ENCODE data around the gene SF1.

The SF1 gene

DNA sequence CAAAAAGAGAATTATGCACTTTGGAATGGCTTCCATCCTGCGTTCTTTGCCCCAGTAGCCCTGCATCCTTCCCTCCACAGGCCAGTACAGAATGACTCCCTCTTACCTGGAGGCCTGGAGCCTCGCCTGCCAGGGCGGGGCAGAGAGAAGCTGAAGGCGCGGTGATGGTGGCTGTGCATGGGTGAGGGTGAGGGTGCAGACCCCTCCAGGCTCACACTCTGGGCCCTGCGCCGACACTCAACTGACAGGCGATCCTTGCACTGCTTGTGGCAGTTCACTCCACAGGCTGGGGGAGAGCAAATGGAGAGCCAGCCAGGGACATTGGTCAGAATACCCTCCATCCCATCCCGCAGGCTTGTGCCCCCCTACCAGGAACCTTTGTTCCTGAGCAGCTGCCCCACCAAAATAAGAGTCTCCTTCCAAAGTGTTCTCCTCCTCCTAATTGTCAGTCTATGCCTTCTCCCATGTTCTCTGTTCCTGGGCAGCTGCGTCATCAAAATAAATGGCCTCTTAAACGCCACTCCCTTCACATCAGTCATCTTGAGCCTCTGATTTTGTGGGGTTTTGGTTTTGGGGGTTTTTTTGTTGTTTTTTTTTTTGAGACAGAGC, 49.5 kb downstream of the SF1 start:
- no peak overlapping the region for H3K27ac ChIP-seq
- no peak for DNase-seq
- no peaks in the 10 kb centered on the region for H3K27me3 ChIP-seq (ENCODE audit: insufficient read depth, low read depth, severe bottlenecking)
- no peaks in the 10 kb centered on the region for H3K36me3 ChIP-seq
- TF ChIP-seq, protein P1, sequence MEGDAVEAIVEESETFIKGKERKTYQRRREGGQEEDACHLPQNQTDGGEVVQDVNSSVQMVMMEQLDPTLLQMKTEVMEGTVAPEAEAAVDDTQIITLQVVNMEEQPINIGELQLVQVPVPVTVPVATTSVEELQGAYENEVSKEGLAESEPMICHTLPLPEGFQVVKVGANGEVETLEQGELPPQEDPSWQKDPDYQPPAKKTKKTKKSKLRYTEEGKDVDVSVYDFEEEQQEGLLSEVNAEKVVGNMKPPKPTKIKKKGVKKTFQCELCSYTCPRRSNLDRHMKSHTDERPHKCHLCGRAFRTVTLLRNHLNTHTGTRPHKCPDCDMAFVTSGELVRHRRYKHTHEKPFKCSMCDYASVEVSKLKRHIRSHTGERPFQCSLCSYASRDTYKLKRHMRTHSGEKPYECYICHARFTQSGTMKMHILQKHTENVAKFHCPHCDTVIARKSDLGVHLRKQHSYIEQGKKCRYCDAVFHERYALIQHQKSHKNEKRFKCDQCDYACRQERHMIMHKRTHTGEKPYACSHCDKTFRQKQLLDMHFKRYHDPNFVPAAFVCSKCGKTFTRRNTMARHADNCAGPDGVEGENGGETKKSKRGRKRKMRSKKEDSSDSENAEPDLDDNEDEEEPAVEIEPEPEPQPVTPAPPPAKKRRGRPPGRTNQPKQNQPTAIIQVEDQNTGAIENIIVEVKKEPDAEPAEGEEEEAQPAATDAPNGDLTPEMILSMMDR (IDR thresholded peaks at IDR 0.05; ENCODE audit: low read depth, low read length), result no peak
- no peak overlapping the region for H3K4me3 ChIP-seq (ENCODE audit: low read depth, low read length)
- H3K9me3 ChIP-seq (ENCODE audit: severe bottlenecking), result no peaks in the 10 kb centered on the region

DNA sequence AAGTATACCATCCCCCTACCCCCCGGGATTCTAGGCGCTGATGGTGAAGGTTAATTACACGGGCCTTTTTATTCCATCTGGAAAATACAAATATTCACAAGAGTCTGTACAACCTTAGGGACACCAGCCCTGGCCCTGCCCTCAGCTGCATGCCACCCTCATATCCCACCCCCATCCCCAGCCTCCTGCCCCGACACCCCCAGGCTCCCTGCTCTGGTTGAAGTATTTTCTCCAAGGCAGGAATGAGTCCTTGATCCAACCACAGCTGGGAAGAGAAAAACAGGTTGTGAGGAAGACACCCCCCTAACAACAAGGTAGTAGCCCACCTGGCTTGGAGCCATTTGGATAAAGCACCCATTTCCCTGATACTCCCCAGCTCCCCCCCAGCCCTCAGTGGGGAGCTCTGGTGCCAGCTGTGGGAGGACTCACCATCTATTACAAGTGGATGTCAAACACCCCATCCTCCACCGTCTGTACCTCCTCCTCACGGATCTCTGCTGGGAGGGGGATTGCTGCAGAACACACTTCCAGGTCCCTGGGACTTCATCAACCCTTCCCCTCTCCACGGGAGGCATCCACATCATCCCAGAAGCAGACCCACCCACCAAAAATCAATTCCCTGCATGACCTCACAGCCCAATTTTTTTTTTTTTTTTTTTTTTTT, 51.3 kb downstream of the SF1 start:
- no peak overlapping the region for H3K27ac ChIP-seq
- H3K36me3 ChIP-seq, result no peaks in the 10 kb centered on the region
- H3K9me3 ChIP-seq (ENCODE audit: severe bottlenecking), result no peaks in the 10 kb centered on the region
- H3K4me3 ChIP-seq (ENCODE audit: low read depth, low read length), result no peak overlapping the region
- TF ChIP-seq, protein P1 (IDR thresholded peaks at IDR 0.05; ENCODE audit: low read depth, low read length), result no peak
- H3K27me3 ChIP-seq (ENCODE audit: insufficient read depth, low read depth, severe bottlenecking), result peaks cover 5% of the 10 kb centered on the region
- DNase-seq, result no peak

DNA sequence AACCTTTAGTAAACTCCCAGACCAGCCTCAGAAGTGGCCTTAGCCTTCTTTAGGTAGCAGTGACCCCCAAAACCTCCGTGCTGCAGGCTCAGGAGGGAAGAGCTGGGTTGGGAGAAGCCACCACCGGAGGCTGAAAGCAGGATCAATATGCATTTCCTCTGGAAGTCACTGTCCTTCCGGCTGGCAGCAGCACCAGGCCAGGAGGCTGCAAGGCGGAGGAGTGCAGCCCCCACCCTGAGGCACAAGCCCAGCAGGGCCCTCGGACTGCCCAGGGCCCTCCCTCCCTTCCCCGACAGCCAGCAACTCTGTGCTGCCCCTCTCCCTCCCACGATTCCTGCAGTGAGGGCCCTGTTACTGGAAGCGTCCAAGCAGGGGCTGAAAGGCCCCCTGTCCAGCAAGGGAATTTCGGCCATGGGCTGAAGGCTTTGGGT, 52.1 kb downstream of the SF1 start:
- H3K9me3 ChIP-seq (ENCODE audit: severe bottlenecking), result no peaks in the 10 kb centered on the region
- TF ChIP-seq, protein P1 (IDR thresholded peaks at IDR 0.05; ENCODE audit: low read depth, low read length), result no peak
- no peaks in the 10 kb centered on the region for H3K36me3 ChIP-seq
- H3K27me3 ChIP-seq (ENCODE audit: insufficient read depth, low read depth, severe bottlenecking), result peaks cover 12% of the 10 kb centered on the region
- H3K4me3 ChIP-seq (ENCODE audit: low read depth, low read length), result no peak overlapping the region
- no peak overlapping the region for H3K27ac ChIP-seq
- no peak for DNase-seq

DNA sequence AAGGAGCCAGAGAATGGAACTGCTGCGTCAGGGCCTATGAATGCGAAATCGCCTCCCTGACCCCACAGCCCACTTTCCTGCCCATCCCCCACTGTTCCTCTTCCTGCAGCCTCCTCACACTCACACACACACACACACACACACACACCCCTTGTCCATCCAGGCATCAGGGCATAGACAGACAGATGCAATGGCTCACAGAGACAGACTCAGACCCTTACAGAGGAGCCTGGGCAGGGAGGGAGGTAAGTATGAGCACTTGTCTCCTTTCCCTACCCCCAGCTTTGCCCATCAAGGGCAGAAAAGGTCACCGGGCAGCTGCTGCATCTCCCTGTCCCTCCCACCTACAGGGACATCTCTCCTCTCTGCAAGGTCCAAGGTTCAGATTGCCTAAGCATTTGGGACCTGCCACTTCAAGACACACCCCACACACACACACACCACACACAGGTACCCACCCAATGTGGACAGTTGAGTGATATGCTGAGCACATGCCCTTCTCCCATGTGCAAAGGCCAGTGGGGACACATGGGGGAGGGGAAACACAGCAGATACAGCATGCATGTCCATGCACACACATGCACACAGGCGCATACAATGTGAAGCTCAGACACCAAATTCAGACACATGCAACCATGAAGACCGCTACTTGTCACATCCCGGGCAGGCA, 53.3 kb downstream of the SF1 start:
- no peak overlapping the region for H3K27ac ChIP-seq
- TF ChIP-seq, protein P1 (IDR thresholded peaks at IDR 0.05; ENCODE audit: low read depth, low read length), result no peak
- H3K27me3 ChIP-seq (ENCODE audit: insufficient read depth, low read depth, severe bottlenecking), result peaks cover 12% of the 10 kb centered on the region
- no peak overlapping the region for H3K4me3 ChIP-seq (ENCODE audit: low read depth, low read length)
- no peak for DNase-seq
- no peaks in the 10 kb centered on the region for H3K36me3 ChIP-seq
- no peaks in the 10 kb centered on the region for H3K9me3 ChIP-seq (ENCODE audit: severe bottlenecking)

DNA sequence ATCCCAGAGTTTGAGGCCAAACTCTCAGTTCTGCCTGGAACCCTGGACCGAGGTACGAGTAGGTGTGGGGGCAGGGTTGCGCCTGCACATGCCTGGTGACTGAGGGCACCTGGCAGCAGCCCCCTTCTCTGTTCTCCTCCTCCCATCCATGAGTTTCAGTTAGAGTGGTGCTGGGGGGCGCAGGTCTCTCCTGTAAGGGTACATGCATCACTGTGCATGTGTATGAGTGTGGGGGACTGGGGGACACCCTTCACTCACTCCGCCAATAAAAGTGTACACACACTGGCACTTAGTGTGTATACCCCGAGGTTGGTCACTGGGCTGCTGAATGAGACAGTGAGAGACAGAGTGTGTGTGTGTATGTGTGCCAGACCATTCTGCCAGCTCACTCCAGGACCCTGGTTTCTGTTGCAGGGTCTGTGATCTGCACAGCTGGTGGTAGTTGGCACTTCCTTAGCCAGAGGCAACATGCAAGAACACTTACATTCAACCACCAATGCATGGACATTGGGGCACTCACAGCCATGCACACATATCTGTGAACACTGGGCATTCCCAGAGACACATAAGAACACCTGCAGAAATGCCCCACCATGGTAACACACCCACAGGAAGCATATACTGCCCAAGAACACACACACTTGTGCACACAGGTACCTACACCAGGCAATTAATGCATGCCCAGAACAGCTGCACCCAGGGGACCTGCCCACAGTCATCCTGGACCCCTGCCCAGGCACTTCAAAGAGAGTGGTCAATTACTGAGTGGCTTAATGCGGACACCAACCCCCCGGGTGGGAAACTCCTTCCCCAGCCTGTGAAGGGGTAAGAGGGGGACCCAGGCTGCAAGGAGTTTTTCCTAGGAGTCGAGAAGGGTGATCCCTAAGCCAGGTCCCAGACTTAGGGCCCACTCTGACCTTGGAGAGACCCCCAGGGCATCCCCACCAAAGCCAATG, 54.2 kb downstream of the SF1 start:
- TF ChIP-seq, protein P1 (IDR thresholded peaks at IDR 0.05; ENCODE audit: low read depth, low read length), result no peak
- Histone ChIP-seq H3K9me3 (ENCODE audit: severe bottlenecking) (no peaks in the 10 kb centered on the region), H3K27me3 (ENCODE audit: insufficient read depth, low read depth, severe bottlenecking) (peaks cover 12% of the 10 kb centered on the region), H3K4me3 (ENCODE audit: low read depth, low read length) (no peak overlapping the region; the same call in 1 of the 2 replicates), H3K27ac (no peak overlapping the region), H3K36me3 (no peaks in the 10 kb centered on the region)
- no peak for DNase-seq

Data from WERI-Rb-1 (cell line).